MM.1S (cell line): ENCODE results near the gene EFCAB6.

ENCODE experiments used
- DNase-seq: peaks from one replicate; pipeline ENCODE4 v3.0.0-alpha.2; 2015
- H2AFZ ChIP-seq: fragments of 300-600 bp; sonication (generic); 2 replicates; pipeline ENCODE4 v1.6.0; 2016; ENCODE audit warnings: antibody characterized with exemption, low read length
- H3F3A ChIP-seq: fragments of 300-600 bp; sonication (generic); 2 replicates; pipeline ENCODE4 v1.6.1; 2016; ENCODE audit warnings: mild to moderate bottlenecking, antibody characterized with exemption, low read length, moderate library complexity, mixed read lengths; ENCODE audit not compliant: insufficient read depth
- H3K27ac ChIP-seq: fragments of 300-600 bp; sonication (generic); 2 replicates; pipeline ENCODE4 v1.5.1; 2016; ENCODE audit warnings: mild to moderate bottlenecking, low read length
- H3K27me3 ChIP-seq: fragments of 300-600 bp; sonication (generic); replicated peaks from 2 replicates; pipeline ENCODE4 v1.6.0; 2016; ENCODE audit warnings: low read length; ENCODE audit not compliant: insufficient read depth
- H3K36me3 ChIP-seq: fragments of 300-600 bp; sonication (generic); replicated peaks from 2 replicates; pipeline ENCODE4 v1.6.1; 2016; ENCODE audit warnings: mild to moderate bottlenecking, low read length, mixed read lengths; ENCODE audit not compliant: insufficient read depth
- H3K4me1 ChIP-seq: fragments of 300-600 bp; sonication (generic); 2 replicates; pipeline ENCODE4 v1.6.1; 2016; ENCODE audit warnings: low read length, mixed read lengths
- H3K4me2 ChIP-seq: fragments of 300-600 bp; sonication (generic); 2 replicates; pipeline ENCODE4 v1.6.0; 2016; ENCODE audit warnings: low read depth, low read length
- H3K4me3 ChIP-seq: fragments of 300-600 bp; sonication (generic); 2 replicates; pipeline ENCODE4 v1.5.1; 2016; ENCODE audit warnings: low read length, mixed read lengths
- H3K79me2 ChIP-seq: fragments of 300-600 bp; sonication (generic); 2 replicates; pipeline ENCODE4 v1.6.1; 2016; ENCODE audit warnings: mixed run types, low read length, mixed read lengths
- H3K9ac ChIP-seq: fragments of 300-600 bp; sonication (generic); 2 replicates; pipeline ENCODE4 v1.6.1; 2016; ENCODE audit warnings: low read length, mixed read lengths
- H3K9me2 ChIP-seq: fragments of 300-600 bp; sonication (generic); replicated peaks from 2 replicates; pipeline ENCODE4 v1.6.1; 2016; ENCODE audit warnings: mild to moderate bottlenecking, low read length, mixed read lengths; ENCODE audit not compliant: insufficient read depth
- H3K9me3 ChIP-seq: fragments of 300-600 bp; sonication (generic); replicated peaks from 2 replicates; pipeline ENCODE4 v1.6.1; 2016; ENCODE audit warnings: mild to moderate bottlenecking, low read length, mixed read lengths; ENCODE audit not compliant: insufficient read depth
- H4K20me1 ChIP-seq: fragments of 300-600 bp; sonication (generic); 2 replicates; pipeline ENCODE4 v1.6.1; 2016; ENCODE audit warnings: mild to moderate bottlenecking, low read length, moderate library complexity, mixed read lengths; ENCODE audit not compliant: insufficient read depth
- EZH2 ChIP-seq: fragments of 300-600 bp; sonication (generic); optimal IDR thresholded peaks from 2 replicates; pipeline ENCODE3; 2017; ENCODE audit warnings: low read depth, mild to moderate bottlenecking, antibody characterized with exemption, low read length, mixed read lengths
- EZH2phosphoT487 ChIP-seq: fragments of 300-600 bp; sonication (generic); IDR thresholded peaks from 2 replicates; pipeline ENCODE4 v1.6.1; 2018; ENCODE audit warnings: antibody characterized with exemption, low read length
- TF ChIP-seq, protein P1 (sequence below): fragments of 300-600 bp; sonication (generic); IDR thresholded peaks from 2 replicates; pipeline ENCODE4 v1.5.1; 2016; ENCODE audit warnings: antibody characterized with exemption, low read length, mixed read lengths

The EFCAB6 gene

DNA sequence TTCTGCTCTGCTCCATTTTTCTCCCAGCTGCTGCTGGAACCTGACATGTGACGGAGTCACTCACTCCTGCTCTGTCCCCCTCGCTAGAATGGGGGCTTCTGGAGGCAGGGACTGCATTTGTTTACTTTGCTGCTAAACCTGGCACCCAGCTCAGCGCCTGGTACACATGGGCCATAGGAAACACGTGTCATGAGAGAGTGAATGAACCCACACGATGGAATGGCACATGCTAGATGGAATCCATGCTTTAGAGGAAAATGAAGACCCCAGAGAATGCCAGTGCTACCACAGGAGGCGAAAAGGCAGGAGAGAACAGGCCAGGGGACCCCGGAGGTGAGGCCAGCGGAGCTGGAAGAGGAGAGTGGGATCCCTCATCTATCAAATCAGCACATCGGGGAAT, 239.4 kb downstream of the EFCAB6 start:
- no peaks in the 10 kb centered on the region for H4K20me1 ChIP-seq
- no peaks in the 10 kb centered on the region for H3F3A ChIP-seq
- H3K79me2 ChIP-seq: no peaks in the 10 kb centered on the region
- no peaks in the 10 kb centered on the region for H3K27me3 ChIP-seq
- H3K4me2 ChIP-seq: no peak overlapping the region
- no peak for DNase-seq
- TF ChIP-seq EZH2phosphoT487 (no peak), EZH2 (no peak)
- TF ChIP-seq, protein P1, sequence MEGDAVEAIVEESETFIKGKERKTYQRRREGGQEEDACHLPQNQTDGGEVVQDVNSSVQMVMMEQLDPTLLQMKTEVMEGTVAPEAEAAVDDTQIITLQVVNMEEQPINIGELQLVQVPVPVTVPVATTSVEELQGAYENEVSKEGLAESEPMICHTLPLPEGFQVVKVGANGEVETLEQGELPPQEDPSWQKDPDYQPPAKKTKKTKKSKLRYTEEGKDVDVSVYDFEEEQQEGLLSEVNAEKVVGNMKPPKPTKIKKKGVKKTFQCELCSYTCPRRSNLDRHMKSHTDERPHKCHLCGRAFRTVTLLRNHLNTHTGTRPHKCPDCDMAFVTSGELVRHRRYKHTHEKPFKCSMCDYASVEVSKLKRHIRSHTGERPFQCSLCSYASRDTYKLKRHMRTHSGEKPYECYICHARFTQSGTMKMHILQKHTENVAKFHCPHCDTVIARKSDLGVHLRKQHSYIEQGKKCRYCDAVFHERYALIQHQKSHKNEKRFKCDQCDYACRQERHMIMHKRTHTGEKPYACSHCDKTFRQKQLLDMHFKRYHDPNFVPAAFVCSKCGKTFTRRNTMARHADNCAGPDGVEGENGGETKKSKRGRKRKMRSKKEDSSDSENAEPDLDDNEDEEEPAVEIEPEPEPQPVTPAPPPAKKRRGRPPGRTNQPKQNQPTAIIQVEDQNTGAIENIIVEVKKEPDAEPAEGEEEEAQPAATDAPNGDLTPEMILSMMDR: no peak
- H3K9me3 ChIP-seq: no peaks in the 10 kb centered on the region
- H2AFZ ChIP-seq: no peak overlapping the region
- H3K9me2 ChIP-seq: no peaks in the 10 kb centered on the region
- H3K4me3 ChIP-seq: no peak overlapping the region
- no peaks in the 10 kb centered on the region for H3K36me3 ChIP-seq
- H3K27ac ChIP-seq: no peak overlapping the region
- no peak overlapping the region for H3K9ac ChIP-seq
- H3K4me1 ChIP-seq: peaks cover 8% of the 10 kb centered on the region

DNA sequence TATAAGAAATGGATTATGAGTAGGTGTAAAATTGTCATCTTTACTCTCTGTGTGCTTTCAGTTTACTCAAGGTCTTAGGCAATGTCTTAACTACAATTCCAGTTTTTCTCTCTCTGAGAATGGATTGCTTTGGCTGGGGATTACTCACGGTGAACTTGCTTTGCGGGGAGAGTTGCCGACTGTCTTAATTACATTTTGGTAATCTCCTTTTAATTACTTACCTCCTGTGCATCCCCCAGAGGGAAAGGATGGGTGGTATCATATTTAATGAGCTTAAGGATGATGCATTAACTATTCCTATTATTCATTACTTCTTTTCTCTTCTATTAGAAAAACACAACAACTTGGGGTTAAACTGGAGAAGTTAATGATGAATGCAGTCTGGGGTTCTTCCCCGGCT, 240.9 kb downstream of the EFCAB6 start:
- Histone ChIP-seq H3K9me3 (no peaks in the 10 kb centered on the region), H4K20me1 (no peaks in the 10 kb centered on the region), H3K27me3 (no peaks in the 10 kb centered on the region), H3K4me1 (peaks cover 8% of the 10 kb centered on the region), H2AFZ (no peak overlapping the region), H3K4me3 (no peak overlapping the region), H3K9me2 (no peaks in the 10 kb centered on the region), H3K36me3 (no peaks in the 10 kb centered on the region), H3K9ac (no peak overlapping the region), H3K27ac (no peak overlapping the region), H3F3A (no peaks in the 10 kb centered on the region), H3K79me2 (no peaks in the 10 kb centered on the region), H3K4me2 (no peak overlapping the region)
- TF ChIP-seq EZH2phosphoT487 (no peak), EZH2 (no peak)
- TF ChIP-seq, protein P1: no peak
- no peak for DNase-seq

DNA sequence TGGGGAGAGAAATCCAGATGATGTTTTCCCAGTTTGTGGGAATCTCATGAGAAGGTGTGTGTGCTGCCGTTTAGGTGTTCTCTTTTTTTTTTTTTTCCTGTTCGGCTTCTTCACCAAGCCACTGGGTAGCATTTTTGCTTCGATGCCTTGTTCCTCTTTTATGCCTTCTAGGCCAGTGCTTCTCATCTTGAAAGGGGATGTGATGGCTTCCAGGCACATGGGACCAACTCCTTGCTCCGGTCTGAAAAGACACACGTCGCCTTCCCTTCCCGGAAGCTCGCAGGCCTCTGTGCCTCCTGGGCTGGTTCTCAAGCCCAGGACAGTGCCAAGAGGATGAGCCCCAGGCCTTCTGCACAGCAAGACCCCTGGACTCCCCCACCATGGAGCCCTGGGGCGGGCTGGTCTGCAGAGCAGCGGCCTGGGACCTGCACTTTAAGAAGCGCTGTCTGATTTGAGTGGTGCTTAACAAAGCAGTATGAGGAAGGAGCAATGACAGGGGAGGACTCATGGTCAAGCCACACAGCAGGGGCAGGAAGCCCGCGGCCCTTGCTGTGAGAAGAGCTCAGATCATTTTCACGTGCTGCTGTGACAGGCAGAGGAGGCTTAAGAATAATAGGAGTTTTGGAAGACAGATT, 241.5 kb downstream of the EFCAB6 start:
- Histone ChIP-seq H3K9me3 (no peaks in the 10 kb centered on the region), H3K4me2 (no peak overlapping the region), H3K27ac (no peak overlapping the region), H3K4me1 (peaks cover 8% of the 10 kb centered on the region), H3K36me3 (no peaks in the 10 kb centered on the region), H3K4me3 (no peak overlapping the region), H3K9ac (no peak overlapping the region), H3F3A (no peaks in the 10 kb centered on the region), H2AFZ (no peak overlapping the region), H3K79me2 (no peaks in the 10 kb centered on the region), H3K9me2 (no peaks in the 10 kb centered on the region), H3K27me3 (no peaks in the 10 kb centered on the region), H4K20me1 (no peaks in the 10 kb centered on the region)
- TF ChIP-seq EZH2phosphoT487: no peak
- TF ChIP-seq, protein P1: no peak
- no peak for TF ChIP-seq EZH2
- DNase-seq: no peak
